Right lobe of liver (tissue), 6 donors: ENCODE results near the gene GMDS. TPM values are rescaled to one million over a fixed set of nuclear protein-coding genes. Genes with fewer than 3 reads are reported as not detected.

Experiments used
- ATAC-seq, 4 donors: fragments of 200-7000 bp; cut with Tn5 transposase; one replicate each; pipeline ENCODE4 v1.9.1; 2020; ENCODE audit warnings: mild to moderate bottlenecking in 4 of 4, moderate library complexity in 4 of 4
- DNase-seq, 3 donors: peaks; one replicate each; pipeline ENCODE4 v3.0.0-alpha.2; 2020
- H3K27ac ChIP-seq, 3 donors: fragments of 200-600 bp; one replicate each; pipeline ENCODE4 v1.8.0; 2022
- H3K27me3 ChIP-seq, 2 donors: fragments of 200-600 bp; one replicate each; pipeline ENCODE4 v1.8.0; 2022
- H3K36me3 ChIP-seq, 4 donors: fragments of 200-600 bp; sonication (generic) in 1 of 4; one replicate each; pipeline versions ENCODE4 v1.5.1 to v1.8.0; 2017 to 2022; ENCODE audit warnings: control low read depth in 1 of 4
- H3K4me1 ChIP-seq, 4 donors: fragments of 200-600 bp; sonication (generic) in 1 of 4; one replicate each; pipeline versions ENCODE4 v1.5.1 to v1.8.0; 2017 to 2022; ENCODE audit warnings: control low read depth in 1 of 4
- H3K4me3 ChIP-seq, 3 donors: fragments of 200-600 bp; one replicate each; pipeline ENCODE4 v1.8.0; 2022
- H3K9me3 ChIP-seq, 4 donors: fragments of 200-600 bp; sonication (generic) in 1 of 4; one replicate each; pipeline versions ENCODE4 v1.5.1 to v1.8.0; 2017 to 2022; ENCODE audit warnings: control low read depth in 1 of 4
- POLR2A ChIP-seq: fragments of 450-650 bp; IDR thresholded peaks from one replicate; pipeline ENCODE4 v1.6.1; 2017; ENCODE audit warnings: antibody characterized with exemption, mild to moderate bottlenecking
- WGBS: methylation state at CpG from one replicate; pipeline ENCODE4 v1.1.6; 2018; ENCODE audit warnings: low coverage, low lambda C conversion rate; ENCODE audit not compliant: insufficient coverage; ENCODE audit errors: missing lambda C conversion rate; 5-methylcytosine and 5-hydroxymethylcytosine counted together
- intact Hi-C, 2 donors: fragments of 100-400 bp; cut with DNase I; formaldehyde crosslinking; loops; one replicate each; pipeline versions ENCODE4 v1.11.2 to v1.14.1; 2022
- total RNA-seq, 6 experiments: library from RNA; depleted of rRNA in 2 of 6; stranded (reverse); fragments of >200 nt in 2 of 6; fragmentation: NEBNext Ultra II Directional in 3 of 6; extraction: Animal tissue kit (Norgen Biotek cat#: 25700) in 3 of 6; gene quantifications; one replicate each; pipeline versions ENCODE4 v1.1.0 to v1.2.4, GENCODE V29; 2016 to 2023
- TF ChIP-seq, protein P1 (sequence below), 4 donors: fragments of 200-600 bp in 3 of 4; fragments of 450-650 bp in 1 of 4; IDR thresholded peaks; one replicate each; pipeline versions ENCODE4 v1.5.1 to v1.8.0; 2016 to 2022; ENCODE audit warnings: antibody characterized with exemption in 4 of 4, mild to moderate bottlenecking in 2 of 4
- donor health status: DM: no; HTN: yes; CAD: no.
- donor health status: DM: no; HTN: no; CAD: no.
- donor health status: DM: no; HTN: no; CAD: no.
- donor health status: DM: no; HTN: yes; CAD: no.
- donor health status: DM: no; HTN: yes; CAD: no.

GMDS gene
- total RNA-seq, 6 experiments from 2014 or later: 15.9 to 34.4 (median 23.4) TPM

DNA sequence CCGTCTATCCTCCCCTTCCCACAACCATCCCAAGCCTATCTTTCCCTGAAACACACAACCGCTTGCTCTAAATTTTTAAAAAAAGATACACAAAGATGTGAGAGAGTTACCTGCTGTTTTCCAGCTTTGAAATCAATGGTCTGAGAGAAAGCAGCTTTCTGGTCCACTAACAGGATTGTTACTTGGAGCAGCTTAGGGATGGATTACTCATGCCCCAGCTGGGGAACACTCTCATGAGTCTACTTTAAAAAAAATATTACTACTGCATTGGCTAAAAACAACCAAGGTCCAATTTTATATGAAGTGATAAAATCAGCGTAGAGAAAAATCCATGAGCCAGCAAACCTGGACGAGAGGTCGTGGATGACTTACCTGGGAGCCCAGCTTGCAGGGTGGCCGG, 665.3 kb downstream of the GMDS start:
- Histone ChIP-seq H3K4me3 (no peak overlapping the region), H3K4me1 (no peaks in the 10 kb centered on the region), H3K36me3 (no peaks in the 10 kb centered on the region), H3K27ac (no peak overlapping the region), H3K9me3 (no peaks in the 10 kb centered on the region), H3K27me3 (no peaks in the 10 kb centered on the region)
- ATAC-seq: no peak
- 67% methylated on average over 6 of the region's 6 CpGs for WGBS
- intact Hi-C loops: no loop called here
- DNase-seq: no peak
- TF ChIP-seq, protein P1, sequence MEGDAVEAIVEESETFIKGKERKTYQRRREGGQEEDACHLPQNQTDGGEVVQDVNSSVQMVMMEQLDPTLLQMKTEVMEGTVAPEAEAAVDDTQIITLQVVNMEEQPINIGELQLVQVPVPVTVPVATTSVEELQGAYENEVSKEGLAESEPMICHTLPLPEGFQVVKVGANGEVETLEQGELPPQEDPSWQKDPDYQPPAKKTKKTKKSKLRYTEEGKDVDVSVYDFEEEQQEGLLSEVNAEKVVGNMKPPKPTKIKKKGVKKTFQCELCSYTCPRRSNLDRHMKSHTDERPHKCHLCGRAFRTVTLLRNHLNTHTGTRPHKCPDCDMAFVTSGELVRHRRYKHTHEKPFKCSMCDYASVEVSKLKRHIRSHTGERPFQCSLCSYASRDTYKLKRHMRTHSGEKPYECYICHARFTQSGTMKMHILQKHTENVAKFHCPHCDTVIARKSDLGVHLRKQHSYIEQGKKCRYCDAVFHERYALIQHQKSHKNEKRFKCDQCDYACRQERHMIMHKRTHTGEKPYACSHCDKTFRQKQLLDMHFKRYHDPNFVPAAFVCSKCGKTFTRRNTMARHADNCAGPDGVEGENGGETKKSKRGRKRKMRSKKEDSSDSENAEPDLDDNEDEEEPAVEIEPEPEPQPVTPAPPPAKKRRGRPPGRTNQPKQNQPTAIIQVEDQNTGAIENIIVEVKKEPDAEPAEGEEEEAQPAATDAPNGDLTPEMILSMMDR (IDR thresholded peaks at IDR 0.05): no peak
- no peak for TF ChIP-seq POLR2A

DNA sequence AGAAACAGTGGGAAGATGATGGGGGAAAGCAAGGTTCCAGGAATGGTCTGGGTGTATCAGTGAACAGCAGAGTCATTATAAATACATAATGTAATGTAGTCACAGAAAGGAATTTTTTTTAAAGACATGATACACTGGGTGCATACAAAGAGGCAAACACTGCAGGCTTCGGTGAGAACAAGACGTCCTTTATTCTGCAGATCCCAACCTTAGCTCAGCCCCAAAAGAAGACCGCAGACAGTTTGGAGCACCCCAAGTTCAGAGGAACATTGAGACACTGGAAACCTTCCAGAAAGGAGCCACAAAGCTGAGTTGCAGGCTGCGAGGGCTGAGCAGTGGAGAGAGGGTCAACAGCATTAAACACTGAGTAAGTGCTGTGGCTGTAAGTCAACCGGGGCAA, 666.3 kb downstream of the GMDS start:
- 54% methylated on average over 4 of the region's 5 CpGs for WGBS

DNA sequence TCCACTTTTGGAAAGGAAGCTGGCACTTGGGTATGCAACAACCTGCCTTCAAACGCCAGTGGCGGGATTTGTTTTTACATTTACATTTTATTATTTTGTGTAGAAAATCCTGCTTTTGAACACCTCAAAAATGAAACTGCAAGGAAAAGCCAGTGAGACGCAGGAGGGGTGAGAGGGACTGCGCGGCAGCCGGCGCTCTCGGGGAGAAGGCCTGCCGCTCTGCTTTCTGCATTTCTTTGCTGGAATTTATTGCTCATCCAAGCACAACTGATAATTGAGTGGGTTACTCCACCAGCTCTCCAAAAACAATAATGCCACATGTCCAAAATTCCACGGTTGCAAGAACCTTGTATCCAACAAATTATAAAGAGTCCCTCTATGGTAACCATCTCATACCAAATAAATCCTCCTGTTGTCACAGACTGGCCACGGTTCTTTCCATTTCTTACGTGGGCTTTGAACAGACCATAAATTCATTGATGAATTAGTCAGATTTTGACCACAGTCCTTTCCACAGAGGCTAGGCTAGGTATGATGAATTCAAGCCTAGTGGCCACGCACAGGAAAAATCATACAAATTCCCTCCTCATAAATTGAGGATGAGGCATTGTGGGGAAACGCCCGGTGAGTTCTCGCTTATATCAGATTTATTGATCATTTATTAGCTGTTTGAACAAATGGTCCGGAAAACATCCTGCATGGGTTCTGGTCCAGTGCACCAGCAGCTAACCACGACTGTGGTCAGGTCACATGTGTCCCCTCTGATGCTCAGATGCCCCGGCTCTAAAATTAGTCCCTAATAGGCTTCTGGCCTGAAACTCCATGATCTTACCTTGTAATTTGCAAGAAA, 667.3 kb downstream of the GMDS start:
- Histone ChIP-seq H3K4me3 (no peak overlapping the region), H3K36me3 (no peaks in the 10 kb centered on the region), H3K9me3 (no peaks in the 10 kb centered on the region), H3K27me3 (no peaks in the 10 kb centered on the region), H3K4me1 (no peaks in the 10 kb centered on the region), H3K27ac (no peak overlapping the region)
- TF ChIP-seq POLR2A: no peak
- TF ChIP-seq, protein P1 (IDR thresholded peaks at IDR 0.05): no peak
- ATAC-seq (no peak), DNase-seq (no peak)
- intact Hi-C loops: no loop called here
- WGBS: 78% methylated on average over 18 of the region's 19 CpGs

More for the DNA sequence above, 666.3 kb downstream of the GMDS start:
- no peaks in the 10 kb centered on the region for H3K36me3 ChIP-seq
- TF ChIP-seq POLR2A: no peak
- TF ChIP-seq, protein P1 (IDR thresholded peaks at IDR 0.05): no peak
- intact Hi-C loops: no loop called here
- H3K27ac ChIP-seq: no peak overlapping the region
- no peak overlapping the region for H3K4me3 ChIP-seq
- DNase-seq (no peak), ATAC-seq (no peak)
- H3K4me1 ChIP-seq: no peaks in the 10 kb centered on the region
- no peaks in the 10 kb centered on the region for H3K27me3 ChIP-seq
- no peaks in the 10 kb centered on the region for H3K9me3 ChIP-seq

DNA sequence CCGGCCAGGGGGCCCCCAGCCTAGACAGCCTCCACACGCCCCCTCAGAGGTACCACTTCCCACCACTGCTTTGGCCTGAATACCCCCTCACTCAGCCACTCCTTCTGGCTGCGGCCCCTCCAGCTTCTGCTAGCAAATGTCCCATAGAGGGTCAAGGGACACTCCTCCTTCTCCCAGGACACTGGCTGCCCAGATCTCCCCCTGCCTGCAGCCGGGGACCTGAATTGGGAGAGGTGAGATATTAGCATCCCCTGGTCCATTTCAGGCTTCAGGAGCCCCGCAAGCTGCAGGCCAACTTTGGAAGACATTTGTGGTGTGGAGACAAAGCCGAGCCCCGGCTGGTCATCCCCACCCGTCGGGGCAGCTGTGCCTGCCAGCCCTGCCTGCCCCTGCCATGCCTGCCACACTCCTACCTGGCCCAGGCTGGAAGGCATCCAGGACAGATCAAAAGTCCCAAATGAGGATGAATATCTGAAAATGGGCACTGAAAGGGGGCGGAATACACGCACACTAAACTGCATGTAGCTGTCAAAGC, 668.2 kb downstream of the GMDS start:
- ATAC-seq (no peak), DNase-seq (no peak)
- intact Hi-C loops: no loop called here
- no peaks in the 10 kb centered on the region for H3K27me3 ChIP-seq
- H3K4me3 ChIP-seq: no peak overlapping the region
- no peaks in the 10 kb centered on the region for H3K4me1 ChIP-seq
- no peaks in the 10 kb centered on the region for H3K9me3 ChIP-seq
- H3K36me3 ChIP-seq: no peaks in the 10 kb centered on the region
- WGBS: 76% methylated on average over 2 of the region's 11 CpGs
- no peak for TF ChIP-seq POLR2A
- TF ChIP-seq, protein P1 (IDR thresholded peaks at IDR 0.05): no peak
- H3K27ac ChIP-seq: no peak overlapping the region
